ENCODE data around the gene MPV17.
A peak's percentile ranks its signal among the peaks of the same experiment; 100 is the strongest.

MPV17 gene

DNA sequence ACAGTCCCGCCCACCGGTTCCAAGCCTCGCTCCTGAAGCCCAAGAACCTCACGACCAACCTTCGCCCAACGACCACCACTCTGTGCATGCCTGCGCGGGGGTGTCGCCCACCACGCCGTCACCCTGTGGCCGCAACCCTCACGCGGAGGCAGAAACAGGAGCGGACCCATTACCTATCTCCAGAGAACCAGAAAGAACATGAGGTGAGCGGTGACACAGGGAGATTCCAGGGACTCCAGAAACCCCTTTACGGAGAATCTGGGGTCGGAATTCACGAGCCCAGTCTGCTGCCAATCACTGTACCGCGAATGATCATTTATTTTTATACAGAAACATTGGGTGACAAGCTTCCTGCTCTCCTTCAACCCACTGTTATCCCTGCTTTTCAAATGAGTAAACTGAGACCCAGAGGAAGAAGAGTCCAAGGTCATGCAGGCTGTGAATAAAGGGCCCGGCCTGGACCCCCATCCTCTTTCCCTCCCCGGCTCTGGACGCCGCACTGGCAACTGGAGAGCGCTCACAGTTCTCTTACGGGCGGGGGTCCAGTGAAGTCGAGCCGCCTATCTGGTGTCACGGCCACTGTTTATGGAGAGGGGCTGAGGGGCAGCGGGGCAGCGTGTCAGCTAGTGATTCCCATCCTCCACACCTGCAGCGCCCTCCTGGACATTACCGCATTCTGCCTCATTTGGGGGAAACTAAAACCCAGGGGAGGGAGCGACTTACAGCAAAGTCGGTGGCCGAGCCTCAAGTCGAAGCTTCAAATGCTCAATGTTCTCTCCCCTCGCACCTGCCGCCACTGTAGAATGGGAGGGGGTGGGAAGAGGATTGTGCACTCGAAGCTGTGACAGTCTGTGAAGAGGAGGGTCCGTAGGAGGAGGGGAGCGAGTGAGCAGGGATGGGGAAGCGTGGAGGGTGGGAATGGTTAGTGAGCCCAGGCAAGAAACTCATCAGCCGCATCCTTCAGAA lies 59.3 kb downstream of the MPV17 start:
- peak overlapping the region; percentile 47 for H3K4me3 ChIP-seq (ENCODE audit: low read depth, low read length)
- TF ChIP-seq, protein P1, sequence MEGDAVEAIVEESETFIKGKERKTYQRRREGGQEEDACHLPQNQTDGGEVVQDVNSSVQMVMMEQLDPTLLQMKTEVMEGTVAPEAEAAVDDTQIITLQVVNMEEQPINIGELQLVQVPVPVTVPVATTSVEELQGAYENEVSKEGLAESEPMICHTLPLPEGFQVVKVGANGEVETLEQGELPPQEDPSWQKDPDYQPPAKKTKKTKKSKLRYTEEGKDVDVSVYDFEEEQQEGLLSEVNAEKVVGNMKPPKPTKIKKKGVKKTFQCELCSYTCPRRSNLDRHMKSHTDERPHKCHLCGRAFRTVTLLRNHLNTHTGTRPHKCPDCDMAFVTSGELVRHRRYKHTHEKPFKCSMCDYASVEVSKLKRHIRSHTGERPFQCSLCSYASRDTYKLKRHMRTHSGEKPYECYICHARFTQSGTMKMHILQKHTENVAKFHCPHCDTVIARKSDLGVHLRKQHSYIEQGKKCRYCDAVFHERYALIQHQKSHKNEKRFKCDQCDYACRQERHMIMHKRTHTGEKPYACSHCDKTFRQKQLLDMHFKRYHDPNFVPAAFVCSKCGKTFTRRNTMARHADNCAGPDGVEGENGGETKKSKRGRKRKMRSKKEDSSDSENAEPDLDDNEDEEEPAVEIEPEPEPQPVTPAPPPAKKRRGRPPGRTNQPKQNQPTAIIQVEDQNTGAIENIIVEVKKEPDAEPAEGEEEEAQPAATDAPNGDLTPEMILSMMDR (IDR thresholded peaks at IDR 0.05; ENCODE audit: borderline replicate concordance, insufficient read depth, low read depth, low read length): no peak

DNA sequence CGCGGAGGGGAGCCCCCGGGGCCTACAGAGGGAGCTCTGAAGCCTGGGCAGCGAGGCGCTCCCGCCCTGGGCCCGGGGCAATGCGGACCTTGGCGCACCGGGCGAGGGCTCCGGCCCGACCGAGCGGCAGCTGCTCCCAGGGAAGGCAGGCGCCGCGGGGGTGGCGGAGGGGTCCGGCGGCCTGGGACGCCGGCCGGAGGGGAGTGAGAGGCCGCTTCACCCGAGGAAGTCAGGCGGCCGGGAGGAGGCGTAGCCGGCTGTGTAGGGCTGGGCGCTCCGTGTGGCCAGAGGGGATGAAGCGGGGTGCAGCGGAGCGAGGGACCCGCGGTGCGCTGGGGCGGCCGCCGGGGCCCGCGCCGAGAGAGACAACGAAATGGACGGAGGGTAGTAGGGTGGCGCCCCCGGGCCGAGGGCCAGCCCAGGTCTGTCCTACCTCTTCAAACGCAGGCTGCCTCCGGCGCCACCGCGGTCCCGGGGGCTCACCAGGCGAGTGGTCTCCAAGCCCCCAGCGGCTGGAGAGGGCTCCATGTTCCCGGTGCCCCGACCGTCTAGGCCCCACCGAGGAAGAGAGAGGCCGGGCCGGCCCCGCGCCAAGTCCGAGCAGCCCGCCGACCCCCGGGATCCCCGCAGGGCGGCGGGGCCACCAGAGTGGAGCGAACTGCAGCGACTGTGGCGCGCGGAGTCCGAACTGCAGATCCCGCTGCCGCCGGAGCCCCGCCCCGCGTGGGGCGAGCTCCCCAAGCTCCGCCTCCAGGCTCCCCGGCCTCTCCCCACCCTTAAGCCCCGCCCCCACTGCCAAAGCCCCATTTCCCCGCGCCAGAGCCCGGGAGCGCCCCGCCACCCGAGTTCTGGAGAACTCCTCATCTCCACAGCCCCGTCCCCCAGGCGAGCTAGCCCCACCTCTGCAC lies 60.3 kb downstream of the MPV17 start, which contains the start of gene SLC30A3:
Gene SLC30A3 (minus strand): TSS at position 669 of the 908 bp plus-strand sequence. CDS start 141 bp downstream, at position 528.
- TF ChIP-seq, protein P1 (IDR thresholded peaks at IDR 0.05; ENCODE audit: borderline replicate concordance, insufficient read depth, low read depth, low read length): no peak
- peak within 1 kb of the TSS; percentile 47 for H3K4me3 ChIP-seq (ENCODE audit: low read depth, low read length)

DNA sequence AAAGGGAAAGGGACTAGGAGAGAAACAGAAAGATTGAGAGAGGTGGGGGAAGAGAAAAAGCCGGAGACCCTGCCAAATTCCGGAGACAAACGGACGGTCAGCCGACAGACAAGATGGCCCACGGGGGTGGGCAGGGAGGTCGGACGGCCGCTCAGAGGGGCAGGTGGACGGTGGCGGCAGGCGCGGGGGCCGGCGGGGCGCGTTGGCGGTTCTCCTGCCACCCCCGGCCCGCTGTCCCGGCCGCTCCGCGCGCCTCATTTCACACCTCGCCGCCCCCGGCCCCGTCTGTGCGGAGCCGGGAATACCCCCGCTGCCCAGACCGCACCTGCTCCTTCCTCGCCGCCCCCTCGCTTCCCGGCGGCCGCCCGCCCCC lies 61.0 kb downstream of the MPV17 start:
- TF ChIP-seq, protein P1 (IDR thresholded peaks at IDR 0.05; ENCODE audit: borderline replicate concordance, insufficient read depth, low read depth, low read length): no peak
- H3K4me3 ChIP-seq (ENCODE audit: low read depth, low read length): no peak overlapping the region

DNA sequence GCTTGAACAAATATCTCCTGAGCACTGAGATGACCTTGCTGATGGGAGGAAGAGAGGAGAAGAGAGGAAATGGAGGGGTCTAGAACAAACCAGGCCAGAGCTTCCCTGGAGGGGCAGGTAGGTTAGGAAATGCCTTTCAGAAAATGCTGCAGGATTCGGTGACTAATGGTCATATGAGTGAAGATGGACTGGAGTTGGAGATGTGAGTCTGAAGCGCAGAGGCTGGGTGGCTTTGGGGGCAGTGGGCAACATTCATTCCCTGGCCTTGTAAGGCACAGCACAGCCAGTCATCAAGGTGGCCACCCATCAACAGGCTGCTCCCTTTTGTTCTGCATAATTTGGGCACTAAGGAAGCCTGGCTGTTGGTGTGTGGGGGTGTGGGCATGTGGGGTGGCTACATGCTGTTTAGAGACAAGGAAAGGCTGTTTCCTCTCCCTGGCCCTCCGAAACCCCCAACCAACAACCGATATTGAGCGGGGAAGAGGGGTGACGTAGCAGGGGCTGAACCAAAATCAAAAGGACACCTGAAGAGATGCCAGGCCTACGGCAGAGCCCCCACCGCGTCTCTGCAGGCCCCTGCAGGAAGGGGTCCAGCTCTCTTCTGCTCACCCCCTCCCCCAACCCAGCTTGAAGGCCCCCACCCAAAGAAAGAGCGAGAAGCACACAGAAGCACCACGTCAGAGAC lies 61.5 kb downstream of the MPV17 start:
- H3K4me3 ChIP-seq (ENCODE audit: low read depth, low read length): no peak overlapping the region
- TF ChIP-seq, protein P1 (IDR thresholded peaks at IDR 0.05; ENCODE audit: borderline replicate concordance, insufficient read depth, low read depth, low read length): no peak

Data from GM12875 (cell line).